ENCODE measurements around the gene DRAXIN.

Gene DRAXIN

DNA sequence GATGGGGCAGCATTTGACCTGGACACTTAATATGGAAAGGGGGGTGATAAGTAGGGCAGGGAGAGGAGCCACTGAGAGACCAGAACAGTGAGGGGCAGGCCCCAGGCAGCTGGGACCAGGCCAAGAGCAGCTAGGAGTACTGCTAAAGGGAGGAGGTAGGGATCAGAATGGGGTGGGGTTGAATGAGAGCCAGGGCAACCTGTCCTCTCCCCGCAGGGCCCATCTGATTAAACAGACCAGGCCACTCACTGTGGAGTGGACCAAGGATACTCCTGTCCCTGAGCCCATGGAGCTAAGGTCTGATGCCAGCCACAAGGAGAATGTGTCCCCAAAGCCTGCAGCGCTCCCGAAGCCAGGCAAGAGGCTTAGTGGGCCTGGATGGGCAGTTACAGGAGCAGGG is 72.6 kb downstream of the DRAXIN start:
- DNase-seq (ENCODE audit: low read depth): no peak

DNA sequence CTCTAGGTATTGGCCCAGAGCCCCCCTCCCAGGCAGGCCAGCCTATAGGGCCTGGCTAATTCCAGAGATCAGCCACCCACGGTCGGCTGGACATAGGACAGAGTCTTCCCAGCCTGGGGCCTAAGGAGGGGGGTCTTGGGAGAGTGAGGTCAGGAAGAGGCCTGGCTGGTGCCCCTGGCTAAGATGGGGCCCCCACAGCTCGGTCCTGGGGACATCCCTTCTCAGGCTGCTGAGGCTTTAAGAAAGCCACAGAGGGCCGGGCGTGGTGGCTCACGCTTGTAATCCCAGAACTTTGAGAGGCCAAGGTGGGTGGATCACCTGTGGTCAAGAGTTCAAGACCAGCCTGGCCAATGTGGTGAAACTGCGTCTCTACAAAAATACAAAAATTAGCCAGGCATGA is 73.0 kb downstream of the DRAXIN start:
- no peak for DNase-seq (ENCODE audit: low read depth)

DNA sequence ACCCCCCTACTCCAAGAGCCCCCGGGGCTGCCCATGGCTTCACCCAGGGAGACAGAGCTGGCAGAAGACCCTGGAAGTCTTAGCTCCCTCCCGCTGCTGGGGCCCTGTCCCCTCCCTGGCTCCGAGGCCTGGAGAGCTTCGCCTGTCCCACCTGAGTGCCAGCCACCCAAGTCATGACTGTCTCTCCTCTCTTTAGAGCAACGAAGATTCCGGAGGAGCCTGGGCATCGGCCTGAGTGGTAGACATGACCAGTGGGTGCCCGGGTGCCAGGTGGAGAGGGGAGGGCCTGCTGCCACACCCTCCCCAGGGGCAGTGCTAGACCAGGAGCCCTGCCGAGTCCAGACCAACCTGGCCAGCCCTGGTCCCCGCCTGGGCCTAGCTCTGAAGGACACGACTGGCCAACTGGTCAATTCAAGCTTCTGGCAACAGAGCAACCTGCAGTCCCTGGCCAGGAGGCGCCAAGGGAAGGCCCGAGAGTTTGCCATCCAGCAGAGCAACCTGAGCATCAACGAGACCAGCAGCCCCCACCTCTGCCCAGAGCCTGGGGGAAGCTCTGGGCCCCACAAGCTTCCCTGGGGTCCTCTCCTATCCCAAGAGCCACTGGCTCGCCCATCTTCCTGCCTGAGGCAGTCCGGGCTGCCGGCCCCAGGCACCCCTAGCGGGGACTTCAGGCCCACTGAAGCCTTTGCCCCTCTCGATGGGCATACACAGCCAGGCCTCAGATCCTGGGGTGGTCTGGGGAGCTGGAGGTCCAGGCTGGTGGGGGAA is 74.3 kb downstream of the DRAXIN start:
- no peak for DNase-seq (ENCODE audit: low read depth)

DNA sequence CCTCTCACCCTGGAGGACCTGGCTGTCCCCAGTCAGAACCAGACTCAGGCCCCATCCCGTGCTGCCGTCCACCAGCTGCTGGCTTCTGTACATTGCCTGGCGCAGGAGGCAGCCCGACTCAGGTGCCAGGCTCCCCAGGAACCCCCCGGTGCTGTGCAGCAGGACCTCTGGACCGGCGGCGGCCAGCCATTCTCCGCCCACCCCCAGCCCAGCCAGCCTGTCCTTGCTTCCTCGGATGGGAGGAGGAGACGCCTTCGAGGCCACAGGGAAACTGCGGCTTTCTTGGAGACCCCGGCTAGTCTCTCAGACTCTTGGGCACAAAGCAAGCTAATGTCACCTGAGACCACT is 74.9 kb downstream of the DRAXIN start:
- no peak for DNase-seq (ENCODE audit: low read depth)

DNA sequence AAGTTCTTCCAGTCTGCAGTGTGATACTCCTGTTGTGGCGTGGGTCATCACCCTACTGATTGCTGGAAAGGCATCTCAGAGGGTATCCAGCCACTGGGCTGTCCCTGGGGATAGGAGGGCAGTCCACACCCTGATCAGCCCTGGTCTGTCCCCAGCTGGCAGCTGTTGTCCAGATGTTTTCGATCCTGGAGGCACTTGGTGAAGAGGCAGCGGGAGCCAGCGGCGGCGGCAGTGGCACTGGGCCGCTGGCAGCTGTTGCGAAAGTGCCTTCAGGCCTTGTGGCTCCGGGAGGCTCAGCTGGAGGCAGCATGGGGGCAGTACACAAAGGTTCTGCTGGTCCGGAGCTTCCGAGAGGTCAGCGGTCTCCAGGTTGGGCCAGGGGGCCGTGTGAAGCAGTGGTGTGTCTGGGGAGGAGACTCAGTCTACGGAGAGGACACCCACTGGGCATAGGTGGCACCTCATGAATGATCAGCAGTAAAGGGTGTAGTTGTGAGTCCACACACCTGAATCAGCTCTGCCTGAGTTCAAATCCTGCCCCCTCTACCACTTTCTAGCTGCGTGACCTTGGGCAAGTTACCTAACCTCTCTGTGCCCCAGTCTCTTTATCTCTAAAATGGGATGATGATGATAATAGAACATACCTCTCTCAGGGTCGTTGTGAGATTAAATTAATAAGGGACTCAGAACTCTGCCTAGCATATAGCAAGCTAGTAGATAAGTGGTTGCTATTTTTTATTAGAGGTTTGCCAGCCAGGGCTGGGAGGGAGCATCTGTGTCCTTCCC is 76.6 kb downstream of the DRAXIN start:
- DNase-seq (ENCODE audit: low read depth): no peak

DNA sequence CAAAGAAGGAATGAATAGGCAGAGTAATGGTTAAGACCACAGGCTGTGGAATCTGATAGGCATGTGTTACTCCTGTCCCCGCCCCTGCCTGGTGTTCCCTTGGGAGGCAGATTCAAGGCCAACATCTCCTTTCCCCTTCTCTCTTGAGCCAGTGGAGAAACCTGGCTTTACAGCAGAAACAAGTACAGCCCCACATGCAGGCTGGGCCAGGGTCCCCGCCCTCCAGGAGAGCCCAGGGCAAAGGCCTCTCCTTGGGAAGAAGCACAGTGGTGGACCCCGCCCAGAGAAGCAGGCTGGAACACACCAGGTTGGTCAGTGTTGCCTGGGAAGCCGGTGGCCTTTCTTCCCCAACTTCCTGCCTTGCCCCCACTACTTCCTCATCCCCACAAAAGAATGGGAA is 77.3 kb downstream of the DRAXIN start:
- DNase-seq (ENCODE audit: low read depth): no peak

DNA sequence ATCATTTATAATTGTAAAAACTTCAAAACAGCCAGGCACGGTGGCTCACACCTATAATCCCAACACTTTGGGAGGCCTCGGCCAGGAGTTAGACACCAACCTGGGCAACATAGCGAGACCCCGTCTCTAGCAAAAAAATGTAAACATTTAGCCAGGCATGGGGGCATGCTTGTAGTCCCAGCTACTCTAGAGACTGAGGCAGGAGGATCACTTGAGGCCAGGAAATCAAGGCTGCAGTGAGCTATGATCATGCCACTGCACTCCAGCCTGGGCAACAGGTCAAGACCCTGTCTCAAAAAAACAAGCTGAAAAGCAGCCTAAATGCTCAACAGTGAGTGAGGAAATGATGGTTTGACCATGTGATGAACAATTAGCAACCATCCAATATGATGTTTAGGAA is 77.8 kb downstream of the DRAXIN start:
- DNase-seq (ENCODE audit: low read depth): no peak

DNA sequence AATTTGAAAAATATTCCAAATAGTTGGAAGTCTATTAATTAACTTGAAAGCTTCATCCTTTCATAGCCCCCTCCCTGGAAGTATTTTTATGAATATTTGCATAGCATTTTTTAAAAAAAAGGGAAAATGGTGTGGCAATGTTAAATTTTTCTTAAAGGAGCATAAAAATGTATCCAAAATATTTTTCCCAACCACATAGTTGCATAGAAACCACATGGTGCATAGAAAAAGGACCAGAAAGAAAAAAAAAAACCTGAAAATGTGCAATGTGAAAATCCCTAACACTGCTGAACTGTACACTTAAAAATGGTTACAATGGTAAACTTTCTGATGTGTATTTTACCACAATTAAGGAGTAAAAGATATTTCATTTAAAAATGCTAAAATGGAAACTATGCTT is 78.5 kb downstream of the DRAXIN start:
- DNase-seq (ENCODE audit: low read depth): no peak

DNA sequence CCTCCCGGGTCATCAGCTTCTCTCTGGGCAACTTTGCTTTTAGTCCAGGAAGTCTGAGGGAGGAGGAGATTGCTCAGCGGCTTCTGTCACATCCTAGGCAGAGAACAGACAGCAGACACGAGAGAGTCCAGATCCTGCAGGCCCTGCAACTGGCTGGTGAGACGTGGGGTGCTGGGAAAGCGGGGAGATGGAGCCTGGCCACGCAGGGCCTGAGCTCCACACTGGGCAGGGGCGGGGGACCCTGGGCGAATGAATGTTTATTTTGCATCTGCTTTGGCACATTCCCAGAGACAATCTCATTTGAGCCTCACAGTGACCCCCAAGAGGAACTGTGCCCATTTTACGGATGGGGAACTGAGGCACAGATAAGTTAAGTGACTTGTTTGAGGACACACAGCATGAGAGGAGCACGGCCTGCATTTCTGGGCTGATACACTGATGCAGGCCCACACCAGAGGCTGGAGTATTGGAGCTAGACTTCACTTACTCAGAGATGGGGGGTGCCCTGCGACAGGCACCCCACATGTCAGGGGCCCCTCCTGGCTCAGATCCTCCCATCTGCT is 80.1 kb downstream of the DRAXIN start:
- no peak for DNase-seq (ENCODE audit: low read depth)

DNA sequence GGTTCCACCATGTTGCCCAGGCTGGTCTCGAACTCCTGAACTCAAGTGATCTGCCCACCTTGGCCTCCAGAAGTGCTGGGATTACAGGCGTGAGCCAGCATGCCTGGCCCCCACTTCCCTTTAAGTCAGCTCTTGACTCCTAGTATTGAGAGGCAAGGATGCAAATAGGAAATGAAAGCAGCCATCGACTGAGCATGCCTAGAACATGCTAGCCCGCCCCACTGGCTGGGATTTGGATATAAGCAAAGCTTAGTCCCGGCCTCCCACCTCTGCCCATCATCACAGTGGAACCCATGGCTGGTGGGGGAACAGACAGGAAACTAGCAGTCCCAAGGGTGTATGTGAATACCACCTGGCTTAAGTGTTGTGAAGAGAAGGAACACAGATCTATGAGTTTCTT is 80.9 kb downstream of the DRAXIN start:
- DNase-seq (ENCODE audit: low read depth): no peak

DNA sequence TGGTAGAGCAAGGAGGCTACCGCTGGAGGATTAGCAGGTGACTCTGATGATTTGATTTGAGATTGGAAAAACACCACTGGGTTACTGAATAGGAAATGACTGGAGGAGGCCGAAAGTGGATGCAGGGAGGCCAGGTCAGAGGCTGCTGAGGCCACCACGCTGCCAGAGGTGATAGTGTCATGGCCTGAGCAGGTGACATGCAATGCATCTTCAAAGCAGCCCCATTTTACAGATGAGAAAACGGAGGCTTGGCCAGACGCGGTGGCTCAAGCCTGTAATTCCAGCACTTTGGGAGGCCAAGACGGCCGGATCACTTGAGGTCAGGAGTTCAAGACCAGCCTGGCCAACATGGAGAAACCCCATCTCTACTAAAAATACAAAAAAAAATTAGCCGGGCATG is 83.2 kb downstream of the DRAXIN start:
- no peak for DNase-seq (ENCODE audit: low read depth)

Measured in non-pigmented ciliary epithelial cell (primary cell).